GM21360 (cell line): Measurements from ENCODE around the gene ARHGAP30.
"Not testable (repeated sequence)": the region's sequence is repeated elsewhere in the genome, so short reads cannot be mapped to it uniquely, and the experiment has no call there.

Experiments used
- ATAC-seq: cut with Tn5 transposase; IDR thresholded peaks from one replicate; pipeline ENCODE4 v1.9.1; 2021; ENCODE audit warnings: mild to moderate bottlenecking, moderate library complexity; ENCODE audit not compliant: unreplicated experiment

Gene ARHGAP30

GRCh38 chr1:161071886-161072371, 2.2 kb upstream of the ARHGAP30 start:
- ATAC-seq, result no peak

- ATAC-seq, result no peak
Observed at GRCh38 chr1:161070761-161071160, 1.1 kb upstream of the ARHGAP30 start.

- ATAC-seq, result no peak
Observed at GRCh38 chr1:161069241-161069640, 450 bp downstream of the ARHGAP30 start.

GRCh38 chr1:161068306-161069234, 1.1 kb downstream of the ARHGAP30 start:
- ATAC-seq, result peak; percentile 46

- ATAC-seq, result no peak
Observed at GRCh38 chr1:161066694-161067093, 3.0 kb downstream of the ARHGAP30 start.

- not testable (repeated sequence) for ATAC-seq
Observed at GRCh38 chr1:161065681-161066080, 4.0 kb downstream of the ARHGAP30 start.

GRCh38 chr1:161063936-161064335, 5.8 kb downstream of the ARHGAP30 start:
- not testable (repeated sequence) for ATAC-seq

- no peak for ATAC-seq
Observed at GRCh38 chr1:161061419-161061818, 8.3 kb downstream of the ARHGAP30 start.

GRCh38 chr1:161059293-161059692, 10.4 kb downstream of the ARHGAP30 start:
- no peak for ATAC-seq

GRCh38 chr1:161054805-161055204, 14.9 kb downstream of the ARHGAP30 start:
- no peak for ATAC-seq

GRCh38 chr1:161054232-161054631, 15.5 kb downstream of the ARHGAP30 start:
- ATAC-seq, result no peak

GRCh38 chr1:161052899-161053298, 16.8 kb downstream of the ARHGAP30 start:
- ATAC-seq, result no peak

- ATAC-seq, result no peak
Observed at GRCh38 chr1:161051219-161051618, 18.5 kb downstream of the ARHGAP30 start.

- ATAC-seq, result no peak
Observed at GRCh38 chr1:161048949-161049722, 20.6 kb downstream of the ARHGAP30 start.

GRCh38 chr1:161047436-161048420, 22.0 kb downstream of the ARHGAP30 start:
- ATAC-seq, result no peak

GRCh38 chr1:161046605-161047228, 23.0 kb downstream of the ARHGAP30 start:
- no peak for ATAC-seq

GRCh38 chr1:161045736-161046604, 23.7 kb downstream of the ARHGAP30 start, which contains the start of gene USF1:
Gene USF1 (minus strand): TSS chr1:161045977. CDS start chr1:161043275, 2,702 bp downstream.
- ATAC-seq, result peak; percentile 55

- peak; percentile 34 for ATAC-seq
Observed at GRCh38 chr1:161044908-161045735, 24.6 kb downstream of the ARHGAP30 start.
